Transverse colon (tissue), 4 donors: ENCODE data around the gene PBLD. TPM values are rescaled to one million over a fixed set of nuclear protein-coding genes. Genes with fewer than 3 reads are reported as not detected.

Source experiments
- DNase-seq: peaks from one replicate; pipeline ENCODE4 v3.0.0-alpha.2; 2019
- H3K27ac ChIP-seq, 4 donors: fragments of 200-600 bp; sonication (generic); 2 replicates each; pipeline ENCODE4 v1.5.1; 2016 to 2018; ENCODE audit warnings: inconsistent platforms in 4 of 4
- H3K27me3 ChIP-seq: fragments of 200-600 bp; sonication (generic); 2 replicates; pipeline ENCODE4 v1.5.1; 2017; ENCODE audit warnings: inconsistent platforms
- H3K36me3 ChIP-seq, 4 donors: fragments of 200-600 bp; sonication (generic); 2 replicates each; pipeline ENCODE4 v1.5.1; 2017 to 2019; ENCODE audit warnings: inconsistent platforms in 4 of 4
- H3K4me1 ChIP-seq, 4 donors: fragments of 200-600 bp; sonication (generic); 2 replicates each; pipeline ENCODE4 v1.5.1; 2017 to 2020; ENCODE audit warnings: inconsistent platforms in 4 of 4
- H3K4me3 ChIP-seq, 4 donors: fragments of 200-600 bp; sonication (generic); 1 replicate in 1 of 4; 2 replicates in 3 of 4; pipeline versions ENCODE4 v1.5.1 to v1.6.1; 2017 to 2019; ENCODE audit warnings: inconsistent platforms in 4 of 4
- H3K9me3 ChIP-seq, 2 donors: fragments of 200-600 bp; sonication (generic); 2 replicates each; pipeline ENCODE4 v1.5.1; 2017 to 2019; ENCODE audit warnings: inconsistent platforms in 2 of 2
- CTCF ChIP-seq, 5 experiments: fragments of 200-600 bp in 3 of 5; fragments of 450-650 bp in 2 of 5; sonication (generic) in 3 of 5; IDR thresholded peaks; 1 replicate in 2 of 5; 2 replicates in 3 of 5; pipeline ENCODE4 v1.5.1; 2016 to 2017; ENCODE audit warnings: antibody characterized with exemption in 5 of 5, inconsistent platforms in 3 of 5, mild to moderate bottlenecking in 2 of 5, moderate library complexity in 1 of 5
- EP300 ChIP-seq: sonication (generic); formaldehyde crosslinking; IDR thresholded peaks from one replicate; pipeline ENCODE4 v1.6.1; 2017; ENCODE audit warnings: antibody characterized with exemption, low read depth
- POLR2A ChIP-seq: fragments of 450-650 bp; IDR thresholded peaks from one replicate; pipeline ENCODE4 v1.6.1; 2016; ENCODE audit warnings: antibody characterized with exemption, mild to moderate bottlenecking, moderate library complexity
- POLR2AphosphoS5 ChIP-seq, 3 donors: sonication (generic); formaldehyde crosslinking; IDR thresholded peaks; one replicate each; pipeline ENCODE4 v1.6.1; 2016; ENCODE audit warnings: antibody characterized with exemption in 3 of 3
- WGBS, 2 donors: methylation state at CpG; one replicate each; pipeline ENCODE4 v1.1.5; 2018; ENCODE audit warnings: low coverage in 1 of 2; 5-methylcytosine and 5-hydroxymethylcytosine counted together
- in situ Hi-C, 4 donors: fragments of 200-750 bp; cut with MboI; loops; one replicate each; pipeline versions ENCODE4 v1.15.0 to v1.15.1; 2017; ENCODE audit warnings: low sequenced_read_pairs in 3 of 4, low pct_ligation_motif_present in 1 of 4, low pct_unique_long_range_greater_than_20kb in 1 of 4
- intact Hi-C: fragments of 100-400 bp; cut with DNase I; formaldehyde crosslinking; loops from one replicate; pipeline ENCODE4 v1.15.1; 2023; ENCODE audit warnings: low total_unique reads
- total RNA-seq, 4 donors: library from RNA; depleted of rRNA; stranded (reverse); fragments of >200 nt; gene quantifications; one replicate each; pipeline ENCODE4 v1.1.0, GENCODE V29; 2016

The PBLD gene
- total RNA-seq, 4 donors from 2014 or later = 63.9 to 130 (median 76.5) TPM

- Histone ChIP-seq H3K27me3 (no peaks in the 10 kb centered on the region), H3K36me3 (peaks cover 0 to 41% (median 16%) of the 10 kb centered on the region in 4 donors), H3K4me3 (no peak overlapping the region), H3K9me3 (no peaks in the 10 kb centered on the region), H3K4me1 (no peaks in the 10 kb centered on the region), H3K27ac (no peak overlapping the region)
- TF ChIP-seq POLR2AphosphoS5 (IDR thresholded peaks at IDR 0.05) (no peak), EP300 (no peak), POLR2A (no peak), CTCF (IDR thresholded peaks at IDR 0.05) (no peak)
- 68 to 72% methylated on average over 2 of the region's 2 CpGs for WGBS, 2 donors
- in situ Hi-C loops = no loop called here
- DNase-seq = no peak
- intact Hi-C loops = no loop called here
Observed at GRCh38 chr10:68365611-68366010, 32.9 kb upstream of the PBLD start.

- DNase-seq = no peak
- intact Hi-C loops = no loop called here
- no peaks in the 10 kb centered on the region for H3K27me3 ChIP-seq
- no peaks in the 10 kb centered on the region for H3K4me1 ChIP-seq
- H3K27ac ChIP-seq = no peak overlapping the region
- no peak for TF ChIP-seq CTCF (IDR thresholded peaks at IDR 0.05)
- no peak for TF ChIP-seq POLR2AphosphoS5 (IDR thresholded peaks at IDR 0.05)
- TF ChIP-seq POLR2A = no peak
- no peak for TF ChIP-seq EP300
- peaks cover 0 to 30% (median 14%) of the 10 kb centered on the region in 4 donors for H3K36me3 ChIP-seq
- WGBS, 2 donors = 68 to 86% methylated on average over 3 of the region's 3 CpGs
- in situ Hi-C loops = no loop called here
- H3K9me3 ChIP-seq = no peaks in the 10 kb centered on the region
- H3K4me3 ChIP-seq = no peak overlapping the region
Observed at GRCh38 chr10:68364101-68364886, 31.6 kb upstream of the PBLD start.

GRCh38 chr10:68362590-68362989, 29.9 kb upstream of the PBLD start:
- Histone ChIP-seq H3K36me3 (peaks cover 0 to 27% (median 12%) of the 10 kb centered on the region in 4 donors), H3K27ac (no peak overlapping the region), H3K4me3 (no peak overlapping the region), H3K27me3 (no peaks in the 10 kb centered on the region), H3K4me1 (no peaks in the 10 kb centered on the region), H3K9me3 (no peaks in the 10 kb centered on the region)
- TF ChIP-seq POLR2AphosphoS5 (IDR thresholded peaks at IDR 0.05) (no peak), POLR2A (no peak), EP300 (no peak), CTCF (IDR thresholded peaks at IDR 0.05) (no peak)
- intact Hi-C loops (no loop called here), in situ Hi-C loops (no loop called here)
- DNase-seq = no peak
- 50 to 72% methylated on average over 2 to 3 of the region's 3 CpGs for WGBS, 2 donors

- no peak overlapping the region for H3K4me3 ChIP-seq
- no peaks in the 10 kb centered on the region for H3K4me1 ChIP-seq
- H3K9me3 ChIP-seq = no peaks in the 10 kb centered on the region
- in situ Hi-C loops (no loop called here), intact Hi-C loops (no loop called here)
- H3K36me3 ChIP-seq = peaks cover 0 to 36% (median 8%) of the 10 kb centered on the region in 4 donors
- H3K27me3 ChIP-seq = no peaks in the 10 kb centered on the region
- 95% methylated on average over 6 of the region's 6 CpGs; no CpG with 5 or more reads in 1 of the 2 donors for WGBS, 2 donors
- no peak for DNase-seq
- TF ChIP-seq EP300 (no peak), CTCF (IDR thresholded peaks at IDR 0.05) (no peak), POLR2AphosphoS5 (IDR thresholded peaks at IDR 0.05) (no peak), POLR2A (no peak)
- H3K27ac ChIP-seq = no peak overlapping the region
Observed at GRCh38 chr10:68359189-68359588, 26.5 kb upstream of the PBLD start.
